NCI-H146 (cell line): ENCODE data around the gene CPEB4.

ENCODE experiments used
- DNase-seq: peaks from one replicate; lab custom pipeline; 2025; lab: John Stamatoyannopoulos, UW

CPEB4 gene

GRCh38 chr5:173858670-173859407 lies 29.3 kb upstream of the CPEB4 start:
- DNase-seq: no peak

GRCh38 chr5:173859408-173860159 lies 28.6 kb upstream of the CPEB4 start:
- no peak for DNase-seq

GRCh38 chr5:173862047-173862477 lies 26.1 kb upstream of the CPEB4 start:
- DNase-seq: no peak

GRCh38 chr5:173863359-173863758 lies 24.8 kb upstream of the CPEB4 start:
- no peak for DNase-seq

- DNase-seq: no peak
Measured at GRCh38 chr5:173864126-173865050, 23.8 kb upstream of the CPEB4 start.

GRCh38 chr5:173866243-173866857 lies 21.8 kb upstream of the CPEB4 start:
- no peak for DNase-seq

- no peak for DNase-seq
Measured at GRCh38 chr5:173866858-173867679, 21.1 kb upstream of the CPEB4 start.

- no peak for DNase-seq
Measured at GRCh38 chr5:173868096-173868880, 19.9 kb upstream of the CPEB4 start.

GRCh38 chr5:173869316-173869715 lies 18.8 kb upstream of the CPEB4 start:
- DNase-seq: no peak

GRCh38 chr5:173872957-173873305 lies 15.2 kb upstream of the CPEB4 start:
- no peak for DNase-seq

- no peak for DNase-seq
Measured at GRCh38 chr5:173873306-173873922, 14.7 kb upstream of the CPEB4 start.

GRCh38 chr5:173875189-173875588 lies 13.0 kb upstream of the CPEB4 start:
- no peak for DNase-seq

GRCh38 chr5:173878224-173878967 lies 9.8 kb upstream of the CPEB4 start:
- DNase-seq: no peak

GRCh38 chr5:173880306-173880985 lies 7.7 kb upstream of the CPEB4 start:
- DNase-seq: no peak

- DNase-seq: no peak
Measured at GRCh38 chr5:173881811-173882575, 6.2 kb upstream of the CPEB4 start.

GRCh38 chr5:173882632-173883031 lies 5.5 kb upstream of the CPEB4 start:
- no peak for DNase-seq

GRCh38 chr5:173883347-173883924 lies 4.7 kb upstream of the CPEB4 start:
- no peak for DNase-seq
